NCI-H526 (cell line): ENCODE data around the gene EEFSEC.

Source experiments
- DNase-seq, 2 experiments: peaks; one replicate each; lab custom pipeline; 2025; lab: John Stamatoyannopoulos, UW

Gene EEFSEC, protein sequence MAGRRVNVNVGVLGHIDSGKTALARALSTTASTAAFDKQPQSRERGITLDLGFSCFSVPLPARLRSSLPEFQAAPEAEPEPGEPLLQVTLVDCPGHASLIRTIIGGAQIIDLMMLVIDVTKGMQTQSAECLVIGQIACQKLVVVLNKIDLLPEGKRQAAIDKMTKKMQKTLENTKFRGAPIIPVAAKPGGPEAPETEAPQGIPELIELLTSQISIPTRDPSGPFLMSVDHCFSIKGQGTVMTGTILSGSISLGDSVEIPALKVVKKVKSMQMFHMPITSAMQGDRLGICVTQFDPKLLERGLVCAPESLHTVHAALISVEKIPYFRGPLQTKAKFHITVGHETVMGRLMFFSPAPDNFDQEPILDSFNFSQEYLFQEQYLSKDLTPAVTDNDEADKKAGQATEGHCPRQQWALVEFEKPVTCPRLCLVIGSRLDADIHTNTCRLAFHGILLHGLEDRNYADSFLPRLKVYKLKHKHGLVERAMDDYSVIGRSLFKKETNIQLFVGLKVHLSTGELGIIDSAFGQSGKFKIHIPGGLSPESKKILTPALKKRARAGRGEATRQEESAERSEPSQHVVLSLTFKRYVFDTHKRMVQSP

DNA sequence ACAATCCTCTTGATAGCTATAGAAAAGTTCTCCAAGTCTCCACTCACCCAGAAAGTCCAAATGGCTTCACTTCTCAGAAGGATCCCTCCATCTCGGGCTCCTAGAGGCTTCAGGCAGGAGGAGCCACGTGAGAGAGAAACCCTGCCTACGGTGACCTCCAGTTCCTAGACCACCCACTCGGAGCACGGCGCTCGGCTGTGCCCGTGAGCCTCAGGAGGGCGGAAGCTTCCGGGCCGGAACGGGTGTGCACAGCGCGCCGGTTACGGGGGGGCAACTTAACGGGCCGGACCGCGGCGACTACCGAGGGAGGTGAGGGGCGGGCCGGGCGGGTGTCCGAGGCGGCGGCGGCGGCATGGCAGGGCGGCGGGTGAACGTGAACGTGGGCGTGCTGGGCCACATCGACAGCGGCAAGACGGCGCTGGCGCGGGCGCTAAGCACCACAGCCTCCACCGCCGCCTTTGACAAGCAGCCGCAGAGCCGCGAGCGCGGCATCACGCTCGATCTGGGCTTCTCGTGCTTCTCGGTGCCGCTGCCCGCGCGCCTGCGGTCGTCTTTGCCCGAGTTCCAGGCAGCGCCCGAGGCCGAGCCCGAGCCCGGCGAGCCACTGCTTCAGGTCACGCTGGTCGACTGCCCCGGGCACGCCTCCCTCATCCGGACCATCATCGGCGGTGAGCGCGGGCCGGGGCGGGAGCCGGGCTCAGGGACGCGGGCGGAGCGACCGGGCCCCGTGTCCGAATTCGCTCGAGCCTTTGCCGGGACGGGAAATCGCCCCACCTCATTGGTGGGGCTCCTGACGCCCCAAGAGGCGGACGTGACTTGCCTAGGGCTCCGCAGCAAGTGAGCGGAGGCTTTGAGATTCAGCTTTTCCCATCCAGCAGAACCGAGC, at the start of gene EEFSEC:
TSS of gene EEFSEC (plus strand) at position 326 of the 886 bp plus-strand sequence. CDS start at position 353, 27 bp downstream.
- DNase-seq = peak; percentile 83 to 92

GRCh38 chr3:128107834-128108233, 45.4 kb upstream of the EEFSEC start:
- no peak for DNase-seq

DNA sequence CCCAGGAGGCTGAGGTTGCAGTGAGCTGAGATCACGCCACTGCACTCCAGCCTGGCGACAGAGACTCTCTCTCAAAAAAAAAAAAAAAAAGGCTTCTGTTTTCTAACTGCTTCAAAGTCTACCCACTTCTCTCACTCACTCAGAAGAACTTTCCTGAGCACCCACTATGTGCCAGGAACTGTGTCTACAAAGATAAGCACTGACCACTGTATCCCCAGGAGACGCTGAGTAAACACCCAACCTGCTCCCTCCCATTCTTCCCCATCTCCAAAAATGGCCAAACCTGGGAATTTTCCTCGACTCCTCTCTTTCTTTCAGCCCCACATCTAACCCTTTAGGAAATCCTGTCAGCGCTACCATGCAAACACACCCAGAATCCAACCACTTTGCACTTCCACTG, 42.1 kb upstream of the EEFSEC start:
- no peak for DNase-seq

GRCh38 chr3:128112357-128112968, 40.8 kb upstream of the EEFSEC start:
- no peak for DNase-seq

DNA sequence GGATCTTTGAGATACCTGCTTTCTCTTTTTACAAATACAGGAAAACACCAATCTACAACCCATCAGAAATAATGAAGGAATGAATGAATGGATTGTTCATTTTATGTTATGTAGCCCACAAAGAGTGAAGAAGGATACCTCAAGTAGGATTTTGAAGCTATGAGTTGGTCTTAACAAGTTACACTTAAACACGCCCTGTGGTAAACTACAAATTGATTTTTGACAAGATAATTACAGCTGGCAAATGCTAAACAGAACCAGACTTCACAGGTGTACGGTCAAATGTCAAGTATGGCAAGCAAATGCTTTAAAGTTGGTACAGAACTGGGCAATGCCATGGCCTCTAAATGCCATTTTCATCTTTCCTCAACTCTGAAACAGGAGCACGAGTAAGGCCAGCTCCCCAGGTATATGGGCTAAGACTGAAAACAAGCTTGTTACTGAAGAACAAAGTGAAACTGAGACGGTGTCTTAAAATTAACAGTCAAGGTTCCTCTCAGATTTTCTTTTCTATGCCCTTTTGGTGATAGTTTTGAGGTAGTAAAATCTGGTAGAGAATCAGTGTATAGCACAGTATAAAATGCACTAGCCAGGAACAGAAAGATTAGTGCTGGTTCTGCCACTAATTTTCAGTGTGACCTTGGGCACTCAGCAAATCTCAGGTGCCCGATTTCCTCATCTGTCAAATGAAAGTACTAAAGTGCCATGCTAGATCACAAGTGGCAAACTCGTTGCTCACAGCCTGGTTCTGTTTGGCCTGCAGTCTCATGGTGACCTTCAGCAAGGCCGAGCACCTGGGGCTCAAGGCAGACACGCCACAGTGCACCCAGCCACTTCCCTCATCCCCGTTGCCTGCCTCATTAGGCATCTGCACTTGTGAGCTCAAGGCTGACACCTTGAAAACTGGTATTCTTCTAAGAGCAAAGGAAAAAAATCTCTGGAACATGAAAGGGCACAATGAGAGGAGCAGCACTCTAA, 39.2 kb upstream of the EEFSEC start:
- no peak for DNase-seq

DNA sequence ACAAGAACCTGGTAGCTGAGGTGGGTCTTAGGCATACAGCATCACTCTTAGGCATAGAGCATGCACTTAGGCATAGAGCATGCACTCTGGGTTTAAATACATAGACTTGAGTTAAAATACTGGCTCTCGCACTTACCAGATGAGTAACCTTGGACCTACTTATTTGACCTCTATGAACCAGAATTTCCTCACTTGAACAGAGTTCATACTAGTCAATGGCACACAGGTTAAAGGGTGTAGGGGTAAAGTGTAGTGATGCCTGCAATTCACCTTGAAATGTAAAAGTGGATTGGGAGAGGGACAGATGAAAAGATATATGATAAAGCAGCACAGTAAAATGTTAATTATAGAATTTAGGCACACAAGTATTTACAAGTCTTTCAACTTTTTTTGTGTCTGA, 31.3 kb upstream of the EEFSEC start:
- DNase-seq = no peak

DNA sequence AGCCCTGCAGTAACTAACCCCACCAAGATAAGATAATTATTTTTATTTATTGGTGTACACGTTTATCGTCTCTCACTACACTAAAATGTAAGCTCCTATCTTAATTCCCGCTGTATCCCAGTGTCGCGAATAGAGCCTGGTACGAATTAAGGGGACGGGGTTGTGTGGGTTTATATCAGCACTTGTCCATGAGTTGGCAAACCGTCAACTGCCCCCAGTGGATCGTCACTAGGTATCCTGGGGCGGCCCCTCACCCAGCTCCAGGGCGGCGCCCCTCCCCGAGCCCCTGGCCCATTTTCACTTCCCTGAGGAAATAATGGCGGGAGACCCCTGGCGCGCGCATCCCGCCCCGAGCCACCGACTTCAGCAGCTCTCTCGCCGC, 30.1 kb upstream of the EEFSEC start:
- peak in 1 of 2 experiments; percentile 46 for DNase-seq

DNA sequence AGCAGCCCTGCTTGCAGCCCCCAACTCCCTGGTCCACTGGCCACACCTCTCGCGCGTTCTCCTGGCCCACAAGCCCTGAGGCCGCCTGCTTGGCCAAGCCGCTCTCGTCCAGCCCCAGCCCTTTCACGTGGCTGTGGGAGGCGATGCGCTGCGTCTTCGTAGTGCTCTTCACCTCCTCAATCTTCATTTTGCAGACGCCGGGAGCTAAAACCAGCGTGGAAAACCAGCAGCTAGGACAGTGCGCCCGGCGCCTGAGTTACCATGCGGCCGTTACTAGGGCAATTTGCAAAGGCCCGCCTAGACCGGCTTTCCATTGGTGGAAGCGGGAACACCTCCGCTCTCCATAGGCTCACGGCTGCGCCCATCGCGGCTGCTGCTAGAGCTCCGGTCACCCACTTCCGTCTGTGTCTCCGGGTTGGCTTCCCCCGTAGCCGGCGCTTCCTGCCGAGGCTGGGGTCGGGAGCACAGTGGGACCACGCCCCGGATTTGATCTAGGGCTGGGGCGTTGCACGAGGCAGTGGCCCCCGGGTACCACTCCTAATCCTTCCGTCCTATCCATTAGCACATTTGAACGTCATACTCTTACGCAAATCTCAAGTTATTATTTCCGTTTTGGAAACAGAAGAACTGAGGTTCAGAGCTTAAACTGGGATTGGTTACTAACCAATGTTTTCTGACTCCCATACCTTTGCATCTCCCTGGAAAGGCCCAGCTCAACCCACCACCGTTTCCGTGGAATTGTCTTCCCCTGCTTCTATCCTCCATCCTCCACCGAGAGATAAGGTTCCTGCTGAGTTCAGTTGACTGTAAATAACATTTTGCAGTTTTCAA, 29.5 kb upstream of the EEFSEC start, which contains the start of gene RUVBL1:
TSS of gene RUVBL1 (minus strand) at position 275 of the 831 bp plus-strand sequence. CDS start at position 187, 88 bp downstream.
- peak; percentile 99 to 100 for DNase-seq

DNA sequence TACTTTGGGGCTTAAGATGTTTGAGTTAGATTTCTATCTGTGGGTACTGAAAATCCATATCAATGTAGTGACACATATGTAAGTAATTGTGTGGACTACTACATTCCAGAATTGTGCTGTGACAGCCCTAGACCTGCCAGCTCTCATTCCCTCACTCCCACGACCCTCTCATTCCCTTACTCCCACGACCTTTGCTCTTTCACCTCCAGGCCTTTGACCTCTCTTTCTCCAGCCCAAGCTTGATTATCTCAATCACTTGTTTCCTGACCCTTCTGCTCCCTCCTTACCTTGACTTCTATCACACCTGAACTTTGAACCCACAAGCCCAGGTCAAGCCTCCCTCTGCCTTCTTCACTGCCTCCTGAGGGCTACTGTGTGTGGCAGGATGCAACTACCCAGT, 26.0 kb upstream of the EEFSEC start:
- no peak for DNase-seq

- no peak for DNase-seq
Observed at GRCh38 chr3:128128251-128128650, 25.0 kb upstream of the EEFSEC start.

DNA sequence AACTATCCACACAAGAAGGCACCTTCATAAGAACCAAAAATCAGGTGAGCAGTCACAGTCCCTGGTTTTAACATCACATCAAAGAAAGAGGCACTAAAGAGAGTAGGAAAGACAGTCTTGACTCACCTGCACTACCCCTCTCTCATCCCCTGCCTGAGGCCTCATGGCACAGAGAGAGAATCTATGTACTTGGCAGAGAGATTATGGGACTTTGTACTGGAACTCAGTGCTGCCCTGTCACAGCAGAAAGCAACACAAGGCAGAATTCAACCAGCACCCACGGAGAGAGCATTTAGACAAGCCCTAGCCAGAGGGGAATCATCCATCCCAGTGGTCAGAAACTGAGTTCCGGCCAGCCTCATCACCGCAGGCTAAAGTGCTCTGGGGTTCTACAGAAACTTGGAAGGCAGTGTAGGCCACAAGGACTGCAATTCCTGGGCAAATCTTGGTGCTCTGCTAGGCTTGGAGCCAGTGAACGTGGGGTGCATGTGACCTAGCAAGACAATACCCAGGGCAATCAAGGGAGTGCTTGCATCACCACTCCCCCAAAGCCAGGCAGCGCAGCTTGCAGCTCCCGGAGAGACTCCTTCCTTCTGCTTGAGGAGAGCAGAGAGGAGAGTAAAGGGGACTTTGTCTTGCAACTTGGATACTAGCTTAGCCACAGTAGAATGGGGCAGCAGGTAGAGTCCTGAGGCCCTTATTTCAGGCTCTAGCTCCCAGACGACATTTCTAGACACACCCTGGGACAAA, 21.2 kb upstream of the EEFSEC start:
- no peak for DNase-seq

GRCh38 chr3:128133273-128133883, 19.9 kb upstream of the EEFSEC start:
- peak; percentile 35 to 72 for DNase-seq

DNA sequence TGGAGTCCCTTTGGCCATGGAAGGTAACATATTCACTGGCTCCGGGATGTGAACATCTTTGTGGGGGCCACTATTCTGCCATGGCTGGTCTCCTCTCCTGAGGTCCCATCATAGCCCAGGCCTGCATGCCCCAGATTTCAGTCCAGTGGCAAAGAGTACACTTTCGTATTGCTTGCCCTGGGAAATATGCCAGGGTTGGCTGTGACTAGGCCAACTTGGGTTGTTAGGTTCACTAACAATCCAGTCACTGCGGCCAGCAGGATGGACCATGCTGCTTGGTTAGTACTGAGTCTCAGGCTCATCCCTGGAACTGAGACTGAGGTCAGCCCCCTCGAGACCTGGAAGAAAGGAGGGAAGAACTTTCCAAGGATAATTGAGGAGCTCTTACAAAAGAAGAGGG, 9.8 kb upstream of the EEFSEC start:
- DNase-seq = no peak

DNA sequence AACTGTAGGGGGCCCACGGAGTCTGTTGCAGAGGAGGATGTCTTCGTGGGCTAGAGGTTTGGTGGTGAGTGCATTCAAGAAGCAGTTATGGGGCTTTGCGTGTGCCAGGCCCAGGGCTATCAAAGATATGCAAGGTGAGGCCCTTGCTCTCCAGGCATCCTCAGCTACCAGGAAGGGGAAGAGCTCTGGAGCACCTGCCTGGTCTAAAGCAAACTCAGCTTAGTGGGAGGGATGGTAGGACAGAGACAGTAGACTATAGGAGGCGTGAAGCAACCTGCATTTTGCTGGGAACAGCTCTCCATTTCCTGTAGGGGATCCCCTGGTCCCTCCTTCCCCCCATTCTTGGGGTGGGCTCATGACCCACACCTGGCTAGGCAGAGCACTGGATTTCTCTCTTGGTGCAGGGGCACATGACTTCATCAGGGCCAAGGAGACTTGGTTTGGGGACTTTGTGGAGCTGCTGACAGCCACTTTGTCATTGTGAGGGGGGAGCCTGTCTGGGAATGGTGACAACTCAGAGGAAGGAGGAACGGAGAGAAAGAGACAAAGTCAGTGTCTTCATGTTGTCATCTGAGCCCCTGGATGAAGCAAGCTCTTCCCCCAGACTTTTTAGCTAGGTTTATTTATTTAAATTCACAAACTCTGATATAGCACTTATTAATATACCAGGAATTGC, 8.6 kb upstream of the EEFSEC start:
- no peak for DNase-seq

GRCh38 chr3:128145279-128145678, 8.0 kb upstream of the EEFSEC start:
- no peak for DNase-seq

DNA sequence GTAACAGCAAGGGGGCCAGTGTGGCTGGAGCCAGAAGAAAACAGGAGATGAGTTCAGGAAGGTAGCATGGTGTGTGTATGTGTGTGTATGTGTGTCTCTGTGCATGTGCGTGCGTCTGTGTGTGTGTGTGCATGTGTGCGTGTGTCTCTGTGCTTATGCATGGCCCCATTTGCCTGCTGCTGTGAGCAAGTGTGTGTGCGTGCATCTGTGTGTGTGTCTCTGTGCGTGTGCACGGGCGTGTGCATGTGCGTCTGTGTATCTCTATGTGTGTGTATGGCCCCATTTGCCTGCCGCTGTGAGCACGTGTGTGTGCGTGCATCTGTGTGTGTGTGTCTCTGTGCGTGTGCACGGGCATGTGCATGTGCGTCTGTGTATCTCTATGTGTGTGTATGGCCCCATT, 7.1 kb upstream of the EEFSEC start:
- DNase-seq = no peak

GRCh38 chr3:128149650-128150049, 3.6 kb upstream of the EEFSEC start:
- DNase-seq = no peak

DNA sequence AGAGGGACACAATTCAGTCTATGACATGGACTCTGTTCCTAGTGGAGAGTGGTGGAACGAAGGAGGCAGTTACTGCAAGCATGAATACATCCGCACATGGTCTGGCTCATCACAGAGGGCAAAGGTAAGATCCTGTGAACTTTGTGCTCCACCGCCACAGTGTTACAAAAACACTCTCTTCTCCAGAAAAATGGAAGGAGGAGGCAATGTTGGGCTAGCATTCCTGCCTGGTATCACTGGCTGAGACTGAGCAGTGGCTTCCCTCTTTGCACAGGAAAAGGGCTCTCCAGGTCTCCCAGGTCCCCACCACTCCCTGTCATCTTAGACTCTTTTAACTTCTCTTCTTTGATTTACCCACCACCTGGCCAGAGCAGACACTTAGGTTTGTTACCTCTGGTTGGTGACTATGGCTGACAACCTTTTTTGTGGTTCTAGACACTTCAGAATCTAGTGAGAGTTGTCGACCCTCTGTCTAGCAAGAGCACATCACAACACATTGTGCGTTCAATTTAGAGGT, 1.5 kb upstream of the EEFSEC start:
- no peak for DNase-seq
